ENCODE measurements around the gene THSD4.

Gene THSD4

DNA sequence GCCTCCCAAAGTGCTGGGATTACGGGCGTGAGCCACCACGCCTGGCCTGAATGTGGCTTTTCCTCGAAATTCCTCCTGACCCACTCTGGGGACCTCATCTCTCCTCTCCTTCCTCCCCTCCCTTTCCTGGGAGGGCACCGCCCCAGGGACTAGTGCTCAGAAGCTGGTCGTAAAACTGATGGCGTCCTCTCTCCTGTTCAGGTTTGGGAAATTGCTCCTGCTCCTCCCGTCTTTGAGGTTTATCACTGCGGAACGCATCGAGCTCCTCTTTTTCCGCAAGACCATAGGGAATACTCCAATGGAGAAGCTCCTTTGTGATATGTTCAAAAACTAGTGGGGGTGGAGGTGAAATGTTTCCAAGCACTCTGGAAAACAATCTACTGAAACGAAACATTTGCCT is 702.1 kb downstream of the THSD4 start:
- TF ChIP-seq, protein P1, sequence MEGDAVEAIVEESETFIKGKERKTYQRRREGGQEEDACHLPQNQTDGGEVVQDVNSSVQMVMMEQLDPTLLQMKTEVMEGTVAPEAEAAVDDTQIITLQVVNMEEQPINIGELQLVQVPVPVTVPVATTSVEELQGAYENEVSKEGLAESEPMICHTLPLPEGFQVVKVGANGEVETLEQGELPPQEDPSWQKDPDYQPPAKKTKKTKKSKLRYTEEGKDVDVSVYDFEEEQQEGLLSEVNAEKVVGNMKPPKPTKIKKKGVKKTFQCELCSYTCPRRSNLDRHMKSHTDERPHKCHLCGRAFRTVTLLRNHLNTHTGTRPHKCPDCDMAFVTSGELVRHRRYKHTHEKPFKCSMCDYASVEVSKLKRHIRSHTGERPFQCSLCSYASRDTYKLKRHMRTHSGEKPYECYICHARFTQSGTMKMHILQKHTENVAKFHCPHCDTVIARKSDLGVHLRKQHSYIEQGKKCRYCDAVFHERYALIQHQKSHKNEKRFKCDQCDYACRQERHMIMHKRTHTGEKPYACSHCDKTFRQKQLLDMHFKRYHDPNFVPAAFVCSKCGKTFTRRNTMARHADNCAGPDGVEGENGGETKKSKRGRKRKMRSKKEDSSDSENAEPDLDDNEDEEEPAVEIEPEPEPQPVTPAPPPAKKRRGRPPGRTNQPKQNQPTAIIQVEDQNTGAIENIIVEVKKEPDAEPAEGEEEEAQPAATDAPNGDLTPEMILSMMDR (IDR thresholded peaks at IDR 0.05; ENCODE audit: extremely low read depth, missing control alignments): no peak
- DNase-seq (ENCODE audit: low spot score): no peak

DNA sequence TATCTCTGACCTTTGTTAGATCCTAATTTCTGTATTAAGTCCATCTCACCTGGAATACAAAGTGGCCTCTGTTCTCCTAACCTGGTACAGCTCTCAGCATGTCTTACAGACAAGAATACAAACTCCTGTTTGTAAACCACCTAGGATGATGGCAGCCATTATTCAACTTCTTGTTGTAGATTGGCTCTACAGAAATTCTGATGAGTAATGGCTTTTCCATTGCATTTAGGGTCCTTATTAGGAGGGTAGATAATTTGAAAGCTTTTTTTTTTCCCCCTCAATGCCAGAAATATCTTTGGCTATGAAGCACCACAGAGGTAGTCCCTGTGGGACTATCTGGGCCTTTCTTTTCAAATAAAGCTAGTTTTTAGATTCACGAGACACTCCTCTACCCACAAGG is 704.9 kb downstream of the THSD4 start:
- DNase-seq (ENCODE audit: low spot score): no peak
- TF ChIP-seq, protein P1 (IDR thresholded peaks at IDR 0.05; ENCODE audit: extremely low read depth, missing control alignments): no peak

DNA sequence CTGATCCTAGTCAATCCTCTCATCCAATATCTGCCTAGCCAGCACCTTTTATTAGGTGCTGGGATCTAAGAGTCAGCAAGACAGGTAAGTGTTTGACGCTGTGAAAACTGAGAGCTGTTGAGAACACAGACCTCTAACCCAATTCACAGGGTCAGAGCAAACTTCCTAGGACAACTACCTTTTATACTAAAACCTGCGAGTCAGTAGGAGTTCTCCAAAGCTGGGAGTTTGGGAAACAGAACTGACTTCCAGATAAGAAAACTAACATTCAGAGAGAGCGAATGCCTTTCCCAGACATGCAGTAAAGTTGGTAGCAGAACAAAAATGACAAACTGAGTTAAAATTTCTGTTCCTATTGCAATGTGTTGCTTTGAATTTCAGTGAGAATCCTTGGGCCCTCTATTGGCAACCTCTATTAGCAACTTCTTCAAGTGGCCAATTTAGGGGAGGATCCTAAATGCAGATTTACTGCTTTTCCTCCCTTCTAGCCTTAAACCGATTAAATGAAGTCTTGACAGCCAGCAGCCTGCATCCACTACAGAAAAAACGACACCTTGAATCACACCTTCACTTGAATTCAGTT is 706.4 kb downstream of the THSD4 start:
- TF ChIP-seq, protein P1 (IDR thresholded peaks at IDR 0.05; ENCODE audit: extremely low read depth, missing control alignments): no peak
- DNase-seq (ENCODE audit: low spot score): no peak

DNA sequence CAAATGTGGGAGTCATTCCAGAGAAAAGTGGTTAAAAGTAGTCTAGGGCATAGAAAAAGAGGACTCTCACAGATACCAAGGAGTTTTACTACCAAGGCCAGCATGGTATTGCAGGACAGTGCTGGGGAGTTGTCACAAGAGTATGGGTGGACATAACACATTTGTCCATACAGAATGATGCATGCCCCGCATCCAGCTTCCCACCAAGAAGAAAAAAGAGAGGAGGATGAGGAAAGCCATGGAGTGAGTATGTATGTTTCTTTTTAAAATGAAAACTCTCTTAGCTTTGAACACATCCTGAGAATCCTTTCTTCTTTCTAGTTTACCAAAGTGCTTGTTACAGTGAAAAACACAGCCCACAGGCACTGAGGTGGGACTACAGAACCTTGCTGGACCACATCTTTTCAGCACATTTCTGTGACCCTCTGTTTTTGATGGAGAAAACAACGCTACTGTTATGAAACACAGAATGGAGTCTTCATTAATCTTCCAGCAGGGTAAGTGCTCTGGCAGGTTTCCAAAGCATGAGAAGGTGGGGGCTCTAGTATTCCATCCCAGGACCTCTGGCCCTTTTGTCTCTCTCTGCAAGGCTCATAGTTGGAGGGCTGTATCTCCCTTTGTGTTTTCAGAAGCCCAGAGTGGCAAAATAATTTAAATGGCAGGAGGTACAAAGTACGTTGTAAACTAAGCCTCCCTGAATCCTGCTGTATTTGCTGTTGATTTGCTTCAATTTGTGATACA is 707.8 kb downstream of the THSD4 start:
- TF ChIP-seq, protein P1 (IDR thresholded peaks at IDR 0.05; ENCODE audit: extremely low read depth, missing control alignments): no peak
- DNase-seq (ENCODE audit: low spot score): no peak

DNA sequence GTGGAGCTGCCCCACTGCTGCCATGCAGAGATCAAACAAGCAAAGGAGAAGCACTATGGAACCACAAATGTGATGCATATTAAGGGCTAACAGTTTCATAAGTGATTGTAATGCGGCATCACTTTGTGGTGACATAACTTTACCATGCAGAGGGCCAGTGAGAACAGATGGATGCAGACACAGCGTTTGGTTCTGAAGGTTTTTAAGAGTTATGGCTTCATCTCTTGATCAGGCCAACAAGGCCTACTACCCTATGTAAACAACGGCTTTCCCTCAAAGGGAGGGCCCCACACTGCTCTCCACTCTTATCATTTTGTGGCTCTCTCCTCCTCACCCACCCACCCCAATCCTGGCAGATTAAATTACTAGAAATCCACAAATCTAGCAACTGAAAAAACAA is 708.5 kb downstream of the THSD4 start:
- DNase-seq (ENCODE audit: low spot score): no peak
- TF ChIP-seq, protein P1 (IDR thresholded peaks at IDR 0.05; ENCODE audit: extremely low read depth, missing control alignments): no peak

DNA sequence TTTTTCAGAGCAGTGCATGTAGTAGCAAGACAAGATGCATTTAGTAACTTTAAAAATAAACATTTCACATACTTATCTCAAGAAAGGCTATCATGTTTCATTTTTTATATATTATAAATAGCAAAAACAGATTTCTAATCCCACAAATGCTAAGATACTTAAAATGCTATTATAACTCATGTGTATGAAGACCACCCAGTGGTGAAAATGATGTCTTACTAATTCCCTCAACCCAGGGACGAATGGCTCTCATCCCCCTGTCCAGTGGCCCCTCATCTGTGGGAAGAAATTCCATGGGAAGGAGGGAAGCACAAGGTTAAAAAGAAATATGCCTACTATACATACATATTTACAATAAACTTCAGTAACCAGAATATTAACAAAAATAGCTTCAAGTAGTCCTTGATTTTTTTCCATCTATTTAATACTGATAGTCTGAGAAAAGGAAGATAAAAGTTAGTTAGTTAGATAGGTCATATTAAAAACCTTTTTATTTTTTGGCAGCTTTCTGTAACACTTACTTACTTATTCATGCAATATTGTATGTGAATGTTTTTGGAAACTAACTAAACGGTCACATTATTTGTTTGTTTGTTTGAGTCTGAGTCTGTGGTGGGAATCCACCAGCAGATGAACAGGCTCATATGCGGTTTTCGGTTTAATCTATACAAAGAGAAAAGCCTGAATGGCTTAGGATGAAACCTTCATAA is 709.9 kb downstream of the THSD4 start:
- TF ChIP-seq, protein P1 (IDR thresholded peaks at IDR 0.05; ENCODE audit: extremely low read depth, missing control alignments): no peak
- DNase-seq (ENCODE audit: low spot score): no peak

DNA sequence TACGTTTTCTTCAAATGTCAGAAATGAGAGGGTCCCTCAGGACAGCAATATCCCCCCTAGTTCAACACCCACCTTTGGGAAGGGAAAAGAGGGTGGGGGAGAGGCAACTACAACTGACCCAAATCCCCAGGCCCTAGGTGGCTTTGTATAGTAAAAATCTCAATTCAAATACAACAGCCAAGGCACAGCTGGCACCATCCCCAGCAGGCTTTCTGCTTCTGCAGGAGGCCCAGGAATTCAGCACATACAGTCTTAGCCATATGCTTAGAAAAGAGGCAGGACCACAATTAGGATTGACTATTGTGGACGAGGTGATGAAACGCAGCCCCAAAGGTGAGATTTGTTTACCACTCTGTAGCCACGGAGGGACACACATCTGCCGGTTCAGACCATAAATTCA is 710.9 kb downstream of the THSD4 start:
- no peak for DNase-seq (ENCODE audit: low spot score)

More for the DNA sequence above, 710.9 kb downstream of the THSD4 start:
- TF ChIP-seq, protein P1 (IDR thresholded peaks at IDR 0.05; ENCODE audit: extremely low read depth, missing control alignments): no peak

Data from GM20000 (cell line).